Testis (tissue), 3 donors: ENCODE results near the gene GPX2. TPM values are rescaled to one million over a fixed set of nuclear protein-coding genes. Genes with fewer than 3 reads are reported as not detected.

Experiments used
- DNase-seq: peaks from one replicate; pipeline ENCODE4 v3.0.0-alpha.2; 2019
- H3K27ac ChIP-seq, 2 donors: fragments of 200-600 bp; sonication (generic); one replicate each; pipeline ENCODE4 v1.5.1; 2019
- H3K27me3 ChIP-seq: fragments of 200-600 bp; sonication (generic); one replicate; pipeline ENCODE4 v1.5.1; 2019
- H3K36me3 ChIP-seq: fragments of 200-600 bp; sonication (generic); one replicate; pipeline ENCODE4 v1.5.1; 2017; ENCODE audit warnings: low read depth; ENCODE audit errors: missing control alignments
- H3K4me1 ChIP-seq: fragments of 200-600 bp; sonication (generic); one replicate; pipeline ENCODE4 v1.5.1; 2019
- H3K4me3 ChIP-seq, 2 donors: fragments of 200-600 bp; sonication (generic); one replicate each; pipeline ENCODE4 v1.5.1; 2017 to 2019
- H3K9me3 ChIP-seq: fragments of 200-600 bp; sonication (generic); one replicate; pipeline ENCODE4 v1.5.1; 2017
- CTCF ChIP-seq, 3 experiments: fragments of 450-650 bp in 2 of 3; fragments of 200-600 bp in 1 of 3; sonication (generic) in 1 of 3; IDR thresholded peaks; one replicate each; pipeline ENCODE4 v1.5.1; 2016 to 2019; ENCODE audit warnings: antibody characterized with exemption in 3 of 3, mild to moderate bottlenecking in 2 of 3, moderate library complexity in 1 of 3
- POLR2A ChIP-seq: fragments of 450-650 bp; IDR thresholded peaks from one replicate; pipeline ENCODE4 v1.6.1; 2017; ENCODE audit warnings: antibody characterized with exemption, mild to moderate bottlenecking, moderate library complexity
- WGBS, 2 donors: methylation state at CpG; one replicate each; pipeline ENCODE4 v1.1.5; 2018; 5-methylcytosine and 5-hydroxymethylcytosine counted together
- intact Hi-C: fragments of 100-400 bp; cut with DNase I; formaldehyde crosslinking; loops from one replicate; pipeline ENCODE4 v1.15.1; 2023; ENCODE audit warnings: low total_unique reads
- polyA plus RNA-seq: library from polyadenylated mRNA; stranded (reverse); fragments of 350-450 nt; fragmentation: Illumina TruSeq; extraction: RNeasy Lipid Tissue Mini Kit (QIAGEN cat#74804); gene quantifications from one replicate; pipeline ENCODE4 v1.2.3, GENCODE V29; 2014; ENCODE audit warnings: low read depth, low replicate concordance; ENCODE audit not compliant: insufficient read depth
- total RNA-seq, 2 donors: library from RNA; depleted of rRNA; stranded (reverse); fragments of >200 nt; gene quantifications; one replicate each; pipeline ENCODE4 v1.2.3, GENCODE V29; 2016

GPX2 gene
- total and polyA plus RNA-seq, 3 donors from 2014 or later, result 0.99 to 1.9 TPM; not detected in 1

GRCh38 chr14:64928239-64929013 lies 14.1 kb downstream of the GPX2 start:
- H3K4me1 ChIP-seq, result no peaks in the 10 kb centered on the region
- intact Hi-C loops, result no loop called here
- no peak overlapping the region for H3K4me3 ChIP-seq
- H3K9me3 ChIP-seq, result no peaks in the 10 kb centered on the region
- 77 to 81% methylated on average over 7 of the region's 7 CpGs for WGBS, 2 donors
- H3K36me3 ChIP-seq, result no peaks in the 10 kb centered on the region
- H3K27ac ChIP-seq, result no peak overlapping the region
- H3K27me3 ChIP-seq, result no peaks in the 10 kb centered on the region
- TF ChIP-seq CTCF (IDR thresholded peaks at IDR 0.05) (no peak), POLR2A (no peak)
- DNase-seq, result no peak

GRCh38 chr14:64927031-64927430 lies 15.5 kb downstream of the GPX2 start:
- H3K4me1 ChIP-seq, result no peaks in the 10 kb centered on the region
- DNase-seq, result no peak
- no peak overlapping the region for H3K27ac ChIP-seq
- WGBS, 2 donors, result 87 to 95% methylated on average over 3 of the region's 3 CpGs
- TF ChIP-seq POLR2A, result no peak
- no peak for TF ChIP-seq CTCF (IDR thresholded peaks at IDR 0.05)
- no peak overlapping the region for H3K4me3 ChIP-seq
- H3K36me3 ChIP-seq, result no peaks in the 10 kb centered on the region
- no peaks in the 10 kb centered on the region for H3K9me3 ChIP-seq
- intact Hi-C loops, result no loop called here
- no peaks in the 10 kb centered on the region for H3K27me3 ChIP-seq

- no peak for DNase-seq
- intact Hi-C loops, result no loop called here
- H3K9me3 ChIP-seq, result no peaks in the 10 kb centered on the region
- no peaks in the 10 kb centered on the region for H3K27me3 ChIP-seq
- H3K4me1 ChIP-seq, result no peaks in the 10 kb centered on the region
- 75 to 79% methylated on average over 4 of the region's 4 CpGs for WGBS, 2 donors
- no peak overlapping the region for H3K4me3 ChIP-seq
- no peak overlapping the region for H3K27ac ChIP-seq
- TF ChIP-seq CTCF (IDR thresholded peaks at IDR 0.05) (no peak), POLR2A (no peak)
- no peaks in the 10 kb centered on the region for H3K36me3 ChIP-seq
These were observed 16.0 kb downstream of the GPX2 start for GRCh38 chr14:64926398-64926995.

GRCh38 chr14:64923015-64923414 lies 19.5 kb downstream of the GPX2 start:
- Histone ChIP-seq H3K27me3 (no peaks in the 10 kb centered on the region), H3K4me1 (no peaks in the 10 kb centered on the region), H3K27ac (no peak overlapping the region), H3K36me3 (no peaks in the 10 kb centered on the region), H3K9me3 (no peaks in the 10 kb centered on the region), H3K4me3 (no peak overlapping the region)
- no peak for DNase-seq
- intact Hi-C loops, result no loop called here
- TF ChIP-seq POLR2A (no peak), CTCF (IDR thresholded peaks at IDR 0.05) (no peak)
- WGBS, 2 donors, result 84 to 91% methylated on average over 3 of the region's 3 CpGs
